PFSK-1 (cell line): ENCODE data around the gene GSN.

ENCODE experiments used
- POLR2AphosphoS5 ChIP-seq: IDR thresholded peaks from 2 replicates; pipeline ENCODE4 v1.6.1; 2012; ENCODE audit warnings: low read depth, mild to moderate bottlenecking, control low read depth, low read length, moderate library complexity
- SIN3A ChIP-seq: IDR thresholded peaks from 2 replicates; pipeline ENCODE4 v1.6.1; 2012; ENCODE audit warnings: mild to moderate bottlenecking, low read length, moderate library complexity, borderline replicate concordance; ENCODE audit not compliant: insufficient read depth
- TAF1 ChIP-seq: IDR thresholded peaks from 2 replicates; pipeline ENCODE4 v1.6.1; 2012; ENCODE audit warnings: low read length, control low read depth, borderline replicate concordance; ENCODE audit not compliant: insufficient read depth
- TF ChIP-seq, protein P1 (sequence below), 2 experiments: IDR thresholded peaks; 2 replicates each; pipeline versions ENCODE4 v1.6.1 to v1.8.0; 2011 to 2012; ENCODE audit warnings: low read depth in 2 of 2, low read length in 2 of 2, control low read depth in 1 of 2, inconsistent platforms in 1 of 2, mild to moderate bottlenecking in 1 of 2, moderate library complexity in 1 of 2; ENCODE audit not compliant: insufficient read depth in 1 of 2

DNA sequence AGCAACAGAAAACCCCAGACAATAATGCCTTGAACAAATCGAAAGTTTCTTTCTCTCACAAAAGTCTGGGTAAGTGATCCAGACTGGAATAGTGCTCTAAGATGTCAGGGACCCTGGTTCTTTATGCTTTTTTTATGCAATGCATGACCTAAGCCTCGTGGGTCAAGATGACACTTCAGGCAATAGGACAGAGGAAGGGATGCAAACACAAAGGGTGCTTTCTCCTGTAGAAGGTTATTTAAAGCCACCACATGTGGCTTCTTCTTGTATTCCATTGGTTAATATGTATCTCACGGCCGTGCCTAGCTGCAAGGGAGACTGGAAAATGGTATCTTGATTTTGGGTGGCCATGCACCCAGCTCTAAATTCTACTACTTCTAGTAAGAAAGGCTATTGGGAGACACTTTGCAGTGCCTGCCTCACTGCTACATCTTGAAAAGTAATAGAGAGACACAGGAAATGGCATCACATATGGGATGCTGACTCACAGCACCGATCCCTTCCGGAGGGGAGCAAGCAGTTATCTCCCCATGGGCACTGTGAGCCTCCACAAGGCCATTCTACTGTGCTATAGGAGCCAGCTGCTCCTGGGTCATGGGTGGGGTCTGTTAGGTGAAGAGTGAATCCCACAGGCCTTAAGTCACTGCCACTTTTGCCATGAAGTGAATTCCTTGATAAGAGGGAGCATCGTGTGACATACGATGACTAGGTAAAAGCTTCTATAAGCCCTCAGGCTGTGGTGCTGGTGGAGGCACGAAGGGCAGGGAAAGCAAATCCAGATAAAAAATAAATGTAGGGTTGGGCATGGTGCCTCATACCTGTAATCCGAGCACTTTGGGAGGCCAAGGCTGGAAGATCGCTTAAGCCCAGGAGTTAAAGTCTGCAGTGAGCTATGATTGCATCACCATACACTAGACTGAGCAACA lies 33.8 kb upstream of the GSN start:
- no peak for TF ChIP-seq SIN3A
- no peak for TF ChIP-seq POLR2AphosphoS5
- TF ChIP-seq TAF1, result no peak
- TF ChIP-seq, protein P1, sequence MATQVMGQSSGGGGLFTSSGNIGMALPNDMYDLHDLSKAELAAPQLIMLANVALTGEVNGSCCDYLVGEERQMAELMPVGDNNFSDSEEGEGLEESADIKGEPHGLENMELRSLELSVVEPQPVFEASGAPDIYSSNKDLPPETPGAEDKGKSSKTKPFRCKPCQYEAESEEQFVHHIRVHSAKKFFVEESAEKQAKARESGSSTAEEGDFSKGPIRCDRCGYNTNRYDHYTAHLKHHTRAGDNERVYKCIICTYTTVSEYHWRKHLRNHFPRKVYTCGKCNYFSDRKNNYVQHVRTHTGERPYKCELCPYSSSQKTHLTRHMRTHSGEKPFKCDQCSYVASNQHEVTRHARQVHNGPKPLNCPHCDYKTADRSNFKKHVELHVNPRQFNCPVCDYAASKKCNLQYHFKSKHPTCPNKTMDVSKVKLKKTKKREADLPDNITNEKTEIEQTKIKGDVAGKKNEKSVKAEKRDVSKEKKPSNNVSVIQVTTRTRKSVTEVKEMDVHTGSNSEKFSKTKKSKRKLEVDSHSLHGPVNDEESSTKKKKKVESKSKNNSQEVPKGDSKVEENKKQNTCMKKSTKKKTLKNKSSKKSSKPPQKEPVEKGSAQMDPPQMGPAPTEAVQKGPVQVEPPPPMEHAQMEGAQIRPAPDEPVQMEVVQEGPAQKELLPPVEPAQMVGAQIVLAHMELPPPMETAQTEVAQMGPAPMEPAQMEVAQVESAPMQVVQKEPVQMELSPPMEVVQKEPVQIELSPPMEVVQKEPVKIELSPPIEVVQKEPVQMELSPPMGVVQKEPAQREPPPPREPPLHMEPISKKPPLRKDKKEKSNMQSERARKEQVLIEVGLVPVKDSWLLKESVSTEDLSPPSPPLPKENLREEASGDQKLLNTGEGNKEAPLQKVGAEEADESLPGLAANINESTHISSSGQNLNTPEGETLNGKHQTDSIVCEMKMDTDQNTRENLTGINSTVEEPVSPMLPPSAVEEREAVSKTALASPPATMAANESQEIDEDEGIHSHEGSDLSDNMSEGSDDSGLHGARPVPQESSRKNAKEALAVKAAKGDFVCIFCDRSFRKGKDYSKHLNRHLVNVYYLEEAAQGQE (IDR thresholded peaks at IDR 0.05; ENCODE audit: insufficient read depth in 1 of 2, low read depth in 2 of 2, low read length in 2 of 2), result no peak
